Measurements from ENCODE around the gene PCDH9. TPM values are rescaled to one million over a fixed set of nuclear protein-coding genes. Genes with fewer than 3 reads are reported as not detected.

PCDH9 gene
- total and polyA plus RNA-seq, 4 experiments from 2014 or later = 0.08 to 0.18 (median 0.14) TPM

GRCh38 chr13:66974174-66974573 is 256.0 kb downstream of the PCDH9 start:
- H3K27ac Mint-ChIP-seq = no peak overlapping the region
- no peaks in the 10 kb centered on the region for H3K36me3 ChIP-seq (ENCODE audit: insufficient read depth, low read length)
- H3K4me3 ChIP-seq (ENCODE audit: low read length in 2 of 2) = no peak overlapping the region
- no peaks in the 10 kb centered on the region for H3K27me3 ChIP-seq (ENCODE audit: insufficient read depth, low read length)
- CTCF ChIA-PET (ENCODE audit: partially characterized antibody) = no interaction called here
- no peaks in the 10 kb centered on the region for H3K27me3 Mint-ChIP-seq
- no peaks in the 10 kb centered on the region for H3K9me3 ChIP-seq (ENCODE audit: control insufficient read depth in 1 of 2, low read length in 2 of 2)
- H3K27ac ChIP-seq (ENCODE audit: low read depth, low read length) = no peak overlapping the region
- no peaks in the 10 kb centered on the region for H3K4me1 Mint-ChIP-seq
- H3K4me3 Mint-ChIP-seq = no peak overlapping the region
- H3K36me3 Mint-ChIP-seq = no peaks in the 10 kb centered on the region
- H3K9me3 Mint-ChIP-seq = peaks cover 0 to 14% (median 2%) of the 10 kb centered on the region in 8 donors
- intact Hi-C loops (cut with micrococcal nuclease) = no loop called here
- POLR2A ChIA-PET (ENCODE audit: partially characterized antibody) = no interaction called here
- no peak for DNase-seq
- no peaks in the 10 kb centered on the region for H3K4me1 ChIP-seq (ENCODE audit: insufficient read depth, low read length)

GRCh38 chr13:66972659-66973058 is 257.5 kb downstream of the PCDH9 start:
- peaks cover 0 to 14% (median 2%) of the 10 kb centered on the region in 8 donors for H3K9me3 Mint-ChIP-seq
- no peaks in the 10 kb centered on the region for H3K27me3 ChIP-seq (ENCODE audit: insufficient read depth, low read length)

DNA sequence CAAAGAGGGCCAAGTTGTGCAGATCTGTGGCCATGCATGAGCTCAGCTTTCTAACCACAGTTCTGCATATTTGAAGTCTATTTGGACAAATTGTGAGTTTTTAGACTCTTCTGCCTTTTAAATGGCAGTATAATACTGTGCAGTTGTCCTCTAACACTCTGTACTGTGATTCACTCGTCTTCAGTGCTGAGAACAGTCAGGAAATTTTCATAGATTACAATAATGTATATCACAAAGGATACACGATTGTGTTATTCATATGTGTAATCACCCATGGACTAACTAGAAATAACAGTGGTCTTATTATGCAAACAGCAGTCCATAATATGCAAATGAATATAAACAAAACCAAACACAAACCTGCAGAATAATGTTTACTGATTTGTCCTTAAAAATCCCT is 259.1 kb downstream of the PCDH9 start:
- Mint-ChIP-seq H3K27me3 (no peaks in the 10 kb centered on the region), H3K27ac (no peak overlapping the region), H3K36me3 (no peaks in the 10 kb centered on the region), H3K9me3 (peaks cover 0 to 11% (median 2%) of the 10 kb centered on the region in 8 donors), H3K4me1 (no peaks in the 10 kb centered on the region), H3K4me3 (no peak overlapping the region)
- Histone ChIP-seq H3K36me3 (ENCODE audit: insufficient read depth, low read length) (no peaks in the 10 kb centered on the region), H3K9me3 (ENCODE audit: control insufficient read depth in 1 of 2, low read length in 2 of 2) (no peaks in the 10 kb centered on the region), H3K4me3 (ENCODE audit: low read length in 2 of 2) (no peak overlapping the region), H3K4me1 (ENCODE audit: insufficient read depth, low read length) (no peaks in the 10 kb centered on the region), H3K27ac (ENCODE audit: low read depth, low read length) (no peak overlapping the region), H3K27me3 (ENCODE audit: insufficient read depth, low read length) (no peaks in the 10 kb centered on the region)
- ChIA-PET CTCF (ENCODE audit: partially characterized antibody) (no interaction called here), POLR2A (ENCODE audit: partially characterized antibody) (no interaction called here)
- no peak for DNase-seq
- intact Hi-C loops (cut with micrococcal nuclease) = no loop called here

More at GRCh38 chr13:66972659-66973058, 257.5 kb downstream of the PCDH9 start:
- no peak overlapping the region for H3K27ac Mint-ChIP-seq
- no peaks in the 10 kb centered on the region for H3K27me3 Mint-ChIP-seq
- Histone ChIP-seq H3K4me1 (ENCODE audit: insufficient read depth, low read length) (no peaks in the 10 kb centered on the region), H3K36me3 (ENCODE audit: insufficient read depth, low read length) (no peaks in the 10 kb centered on the region), H3K27ac (ENCODE audit: low read depth, low read length) (no peak overlapping the region), H3K9me3 (ENCODE audit: control insufficient read depth in 1 of 2, low read length in 2 of 2) (no peaks in the 10 kb centered on the region), H3K4me3 (ENCODE audit: low read length in 2 of 2) (no peak overlapping the region)
- CTCF ChIA-PET (ENCODE audit: partially characterized antibody) = no interaction called here
- POLR2A ChIA-PET (ENCODE audit: partially characterized antibody) = no interaction called here
- DNase-seq = no peak
- intact Hi-C loops (cut with micrococcal nuclease) = no loop called here
- H3K36me3 Mint-ChIP-seq = no peaks in the 10 kb centered on the region
- no peak overlapping the region for H3K4me3 Mint-ChIP-seq
- H3K4me1 Mint-ChIP-seq = no peaks in the 10 kb centered on the region

DNA sequence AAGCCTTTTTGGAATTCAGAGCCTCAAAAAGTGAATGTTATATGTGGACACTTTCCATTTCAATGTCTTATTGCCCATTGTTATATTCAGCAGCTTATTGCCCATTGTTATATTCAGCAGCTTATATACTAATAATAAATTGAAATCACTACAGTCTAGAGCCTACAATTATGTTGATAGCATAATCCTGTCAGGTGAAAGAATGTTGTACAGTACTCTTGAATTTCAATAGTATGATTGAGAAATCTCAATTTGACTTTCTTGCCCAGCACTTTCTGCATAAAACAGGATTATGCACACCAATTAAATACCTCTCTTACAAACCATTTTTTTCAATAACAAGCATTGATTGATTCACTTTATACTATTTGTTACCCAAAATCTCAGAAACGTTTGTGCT is 260.8 kb downstream of the PCDH9 start:
- H3K4me1 ChIP-seq (ENCODE audit: insufficient read depth, low read length) = no peaks in the 10 kb centered on the region
- H3K27me3 Mint-ChIP-seq = no peaks in the 10 kb centered on the region
- no peaks in the 10 kb centered on the region for H3K36me3 Mint-ChIP-seq
- ChIA-PET POLR2A (ENCODE audit: partially characterized antibody) (no interaction called here), CTCF (ENCODE audit: partially characterized antibody) (no interaction called here)
- H3K4me3 Mint-ChIP-seq = no peak overlapping the region
- H3K9me3 ChIP-seq (ENCODE audit: control insufficient read depth in 1 of 2, low read length in 2 of 2) = no peaks in the 10 kb centered on the region
- H3K9me3 Mint-ChIP-seq = peaks cover 0 to 12% (median 2%) of the 10 kb centered on the region in 8 donors
- no peak for DNase-seq
- no peaks in the 10 kb centered on the region for H3K4me1 Mint-ChIP-seq
- H3K27ac ChIP-seq (ENCODE audit: low read depth, low read length) = no peak overlapping the region
- H3K4me3 ChIP-seq (ENCODE audit: low read length in 2 of 2) = no peak overlapping the region
- intact Hi-C loops (cut with micrococcal nuclease) = no loop called here
- H3K27ac Mint-ChIP-seq = no peak overlapping the region
- H3K36me3 ChIP-seq (ENCODE audit: insufficient read depth, low read length) = no peaks in the 10 kb centered on the region
- H3K27me3 ChIP-seq (ENCODE audit: insufficient read depth, low read length) = no peaks in the 10 kb centered on the region

GRCh38 chr13:66967811-66968597 is 262.1 kb downstream of the PCDH9 start:
- Mint-ChIP-seq H3K27me3 (no peaks in the 10 kb centered on the region), H3K9me3 (peaks cover 0 to 10% (median 0%) of the 10 kb centered on the region in 8 donors), H3K27ac (no peak overlapping the region), H3K36me3 (no peaks in the 10 kb centered on the region), H3K4me1 (no peaks in the 10 kb centered on the region), H3K4me3 (no peak overlapping the region)
- Histone ChIP-seq H3K9me3 (ENCODE audit: control insufficient read depth in 1 of 2, low read length in 2 of 2) (no peaks in the 10 kb centered on the region), H3K27ac (ENCODE audit: low read depth, low read length) (no peak overlapping the region), H3K27me3 (ENCODE audit: insufficient read depth, low read length) (no peaks in the 10 kb centered on the region), H3K4me1 (ENCODE audit: insufficient read depth, low read length) (no peaks in the 10 kb centered on the region), H3K36me3 (ENCODE audit: insufficient read depth, low read length) (no peaks in the 10 kb centered on the region), H3K4me3 (ENCODE audit: low read length in 2 of 2) (no peak overlapping the region)
- intact Hi-C loops (cut with micrococcal nuclease) = no loop called here
- CTCF ChIA-PET (ENCODE audit: partially characterized antibody) = no interaction called here
- DNase-seq = no peak
- POLR2A ChIA-PET (ENCODE audit: partially characterized antibody) = no interaction called here

DNA sequence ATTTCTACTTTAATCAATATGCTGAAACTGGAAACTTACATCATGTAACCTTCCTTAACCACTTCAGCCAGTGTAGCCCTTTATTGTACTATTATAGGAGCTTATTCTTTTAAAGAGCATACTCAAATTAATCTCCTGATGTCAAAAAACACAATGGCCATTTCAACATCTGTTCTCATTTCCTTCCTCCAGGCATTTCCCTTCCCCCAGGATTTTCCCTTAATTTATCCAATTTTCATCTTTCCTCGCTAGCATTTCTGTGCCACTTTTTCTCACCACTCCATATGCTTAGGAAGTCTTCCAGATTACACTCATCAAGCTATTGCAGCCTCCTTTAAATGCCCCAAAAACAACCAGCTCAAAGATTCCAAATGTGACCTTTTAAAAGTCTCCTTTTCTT is 265.0 kb downstream of the PCDH9 start:
- Histone ChIP-seq H3K36me3 (ENCODE audit: insufficient read depth, low read length) (no peaks in the 10 kb centered on the region), H3K27me3 (ENCODE audit: insufficient read depth, low read length) (no peaks in the 10 kb centered on the region), H3K27ac (ENCODE audit: low read depth, low read length) (no peak overlapping the region), H3K4me3 (ENCODE audit: low read length in 2 of 2) (no peak overlapping the region), H3K4me1 (ENCODE audit: insufficient read depth, low read length) (no peaks in the 10 kb centered on the region), H3K9me3 (ENCODE audit: control insufficient read depth in 1 of 2, low read length in 2 of 2) (no peaks in the 10 kb centered on the region)
- CTCF ChIA-PET (ENCODE audit: partially characterized antibody) = no interaction called here
- H3K36me3 Mint-ChIP-seq = no peaks in the 10 kb centered on the region
- peaks cover 0 to 4% (median 0%) of the 10 kb centered on the region in 8 donors for H3K9me3 Mint-ChIP-seq
- POLR2A ChIA-PET (ENCODE audit: partially characterized antibody) = no interaction called here
- no peak for DNase-seq
- intact Hi-C loops (cut with micrococcal nuclease) = no loop called here
- no peaks in the 10 kb centered on the region for H3K4me1 Mint-ChIP-seq
- H3K27ac Mint-ChIP-seq = no peak overlapping the region
- H3K4me3 Mint-ChIP-seq = no peak overlapping the region
- no peaks in the 10 kb centered on the region for H3K27me3 Mint-ChIP-seq

- Histone ChIP-seq H3K9me3 (ENCODE audit: control insufficient read depth in 1 of 2, low read length in 2 of 2) (no peaks in the 10 kb centered on the region), H3K4me3 (ENCODE audit: low read length in 2 of 2) (no peak overlapping the region), H3K27me3 (ENCODE audit: insufficient read depth, low read length) (no peaks in the 10 kb centered on the region), H3K27ac (ENCODE audit: low read depth, low read length) (no peak overlapping the region), H3K36me3 (ENCODE audit: insufficient read depth, low read length) (no peaks in the 10 kb centered on the region), H3K4me1 (ENCODE audit: insufficient read depth, low read length) (no peaks in the 10 kb centered on the region)
- Mint-ChIP-seq H3K27me3 (no peaks in the 10 kb centered on the region), H3K27ac (no peak overlapping the region), H3K4me3 (no peak overlapping the region), H3K4me1 (no peaks in the 10 kb centered on the region), H3K36me3 (no peaks in the 10 kb centered on the region), H3K9me3 (peaks cover 0 to 6% (median 1%) of the 10 kb centered on the region in 8 donors)
- intact Hi-C loops (cut with micrococcal nuclease) = no loop called here
- CTCF ChIA-PET (ENCODE audit: partially characterized antibody) = no interaction called here
- POLR2A ChIA-PET (ENCODE audit: partially characterized antibody) = no interaction called here
- no peak for DNase-seq
Observed at GRCh38 chr13:66962953-66963352, 267.2 kb downstream of the PCDH9 start.

Measured in CD4-positive, alpha-beta memory T cell (primary cell).